NCI-H345 treated with DMSO at 0.1 percent for 48 hours (cell line): ENCODE results near the gene THADA.
"Not testable (repeated sequence)": the region's sequence is repeated elsewhere in the genome, so short reads cannot be mapped to it uniquely, and the experiment has no call there.

Experiments used
- DNase-seq: peaks from one replicate; lab custom pipeline; 2025; ENCODE audit not compliant: unreplicated experiment; lab: John Stamatoyannopoulos, UW

Gene THADA

DNA sequence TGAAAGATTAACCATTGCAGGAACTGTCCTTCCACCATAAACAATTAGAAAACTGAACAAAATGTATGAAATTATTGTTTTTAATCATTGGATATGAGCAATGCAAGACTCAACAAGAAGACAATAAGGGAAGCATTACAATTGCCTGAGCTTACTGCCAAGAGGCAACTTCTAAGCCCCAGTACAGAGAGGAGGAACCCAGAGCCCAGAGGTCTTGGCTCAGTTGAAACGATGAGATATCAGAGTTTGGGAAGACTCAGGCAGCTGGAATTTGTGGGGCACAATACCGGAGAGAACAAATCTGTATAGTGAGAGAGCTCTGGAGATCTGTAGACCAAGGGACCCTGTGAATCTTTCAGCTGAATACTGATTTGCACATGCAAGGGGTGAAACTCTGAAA, 288.8 kb downstream of the THADA start:
- no peak for DNase-seq

DNA sequence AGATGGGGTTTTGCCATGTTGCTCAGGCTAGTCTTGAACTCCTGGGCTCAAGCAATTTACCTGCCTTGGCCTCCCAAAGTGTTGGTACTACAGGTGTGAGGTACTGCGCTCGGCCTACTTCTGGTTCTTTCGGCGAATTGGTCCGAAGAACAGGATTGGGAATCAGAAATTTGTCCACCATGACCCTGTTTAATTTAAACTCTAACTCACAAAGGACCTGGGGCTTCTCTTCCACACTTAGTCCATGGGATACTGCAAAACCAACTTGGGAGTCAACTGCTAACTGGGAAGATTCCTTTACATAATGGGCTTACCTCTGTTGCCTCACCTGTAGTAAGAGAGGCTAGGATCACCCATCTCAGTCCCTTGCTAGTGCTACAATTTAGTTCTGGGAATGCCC, 289.6 kb downstream of the THADA start:
- DNase-seq, result no peak

DNA sequence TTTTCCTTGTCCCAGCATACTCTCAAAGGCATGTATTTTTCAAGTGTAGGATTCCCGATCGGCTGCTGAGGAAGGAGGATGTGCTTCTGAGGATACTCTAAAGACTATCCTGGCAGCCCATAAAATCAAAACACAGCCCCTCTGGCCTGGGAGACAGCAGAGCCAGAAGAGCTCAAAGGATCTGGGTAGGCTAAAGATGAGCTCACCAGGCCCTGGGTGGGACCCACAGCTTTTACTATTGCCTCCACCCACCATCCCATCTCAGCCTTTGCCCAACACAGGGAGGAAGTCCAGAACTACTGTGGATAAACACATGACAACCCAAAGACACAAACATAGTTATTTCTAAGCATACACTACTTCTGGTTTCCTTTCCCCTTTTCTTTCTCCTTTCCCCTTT, 290.3 kb downstream of the THADA start:
- no peak for DNase-seq

DNA sequence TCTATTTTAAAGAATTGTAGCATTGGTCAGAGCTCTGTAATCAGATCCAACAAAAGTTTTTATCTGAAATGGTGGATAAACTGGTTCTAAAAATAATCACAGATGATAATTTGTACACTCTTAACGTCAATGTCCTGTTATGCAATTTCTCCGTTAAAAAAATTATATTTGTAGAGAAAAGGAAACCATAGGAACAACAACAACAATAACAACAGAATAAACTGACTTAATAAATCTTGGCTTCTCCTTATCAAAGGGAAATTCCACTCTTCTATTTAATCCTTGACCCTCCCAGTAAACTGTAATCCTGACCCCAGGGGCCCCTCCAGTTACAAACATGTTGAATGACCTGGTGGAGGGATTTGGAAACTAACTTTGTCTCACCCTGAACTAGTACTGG, 290.8 kb downstream of the THADA start:
- no peak for DNase-seq

DNA sequence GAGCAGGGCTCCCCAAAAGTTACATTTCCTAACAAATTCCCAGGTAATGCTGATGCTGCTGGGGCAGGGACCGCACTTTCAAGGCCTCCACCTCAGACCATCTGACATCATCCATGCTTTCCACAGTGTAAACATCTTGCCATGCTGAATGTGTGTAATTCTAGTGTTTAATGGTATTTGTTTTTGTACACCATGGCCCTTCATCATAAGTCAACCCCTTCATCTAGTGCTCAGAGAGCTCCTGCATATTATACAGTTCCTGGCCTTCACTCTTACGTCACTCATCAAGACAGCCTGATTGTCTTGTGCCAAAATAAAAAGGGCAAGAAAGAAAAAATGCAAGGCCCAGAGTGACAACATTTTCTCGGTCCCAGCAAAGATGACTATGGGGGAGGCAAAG, 291.9 kb downstream of the THADA start:
- no peak for DNase-seq

GRCh38 chr2:43302961-43303494, 292.8 kb downstream of the THADA start:
- DNase-seq, result no peak

- DNase-seq, result no peak
Observed at GRCh38 chr2:43302182-43302960, 293.5 kb downstream of the THADA start.

GRCh38 chr2:43300781-43301583, 294.9 kb downstream of the THADA start:
- no peak for DNase-seq

GRCh38 chr2:43300222-43300621, 295.6 kb downstream of the THADA start:
- no peak for DNase-seq

GRCh38 chr2:43298500-43298899, 297.3 kb downstream of the THADA start:
- DNase-seq, result no peak

DNA sequence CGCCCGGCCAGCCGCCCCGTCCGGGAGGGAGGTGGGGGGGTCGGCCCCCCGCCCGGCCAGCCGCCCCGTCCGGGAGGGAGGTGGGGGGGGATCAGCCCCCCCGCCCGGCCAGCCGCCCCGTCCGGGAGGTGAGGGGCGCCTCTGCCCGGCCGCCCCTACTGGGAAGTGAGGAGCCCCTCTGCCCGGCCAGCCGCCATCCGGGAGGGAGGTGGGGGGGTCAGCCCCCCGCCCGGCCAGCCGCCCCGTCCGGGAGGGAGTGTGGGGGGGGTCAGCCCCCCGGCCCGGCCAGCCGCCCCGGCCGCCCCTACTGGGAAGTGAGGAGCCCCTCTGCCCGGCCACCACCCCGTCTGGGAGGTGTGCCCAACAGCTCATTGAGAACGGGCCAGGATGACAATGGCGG, 298.1 kb downstream of the THADA start:
- not testable (repeated sequence) for DNase-seq

DNA sequence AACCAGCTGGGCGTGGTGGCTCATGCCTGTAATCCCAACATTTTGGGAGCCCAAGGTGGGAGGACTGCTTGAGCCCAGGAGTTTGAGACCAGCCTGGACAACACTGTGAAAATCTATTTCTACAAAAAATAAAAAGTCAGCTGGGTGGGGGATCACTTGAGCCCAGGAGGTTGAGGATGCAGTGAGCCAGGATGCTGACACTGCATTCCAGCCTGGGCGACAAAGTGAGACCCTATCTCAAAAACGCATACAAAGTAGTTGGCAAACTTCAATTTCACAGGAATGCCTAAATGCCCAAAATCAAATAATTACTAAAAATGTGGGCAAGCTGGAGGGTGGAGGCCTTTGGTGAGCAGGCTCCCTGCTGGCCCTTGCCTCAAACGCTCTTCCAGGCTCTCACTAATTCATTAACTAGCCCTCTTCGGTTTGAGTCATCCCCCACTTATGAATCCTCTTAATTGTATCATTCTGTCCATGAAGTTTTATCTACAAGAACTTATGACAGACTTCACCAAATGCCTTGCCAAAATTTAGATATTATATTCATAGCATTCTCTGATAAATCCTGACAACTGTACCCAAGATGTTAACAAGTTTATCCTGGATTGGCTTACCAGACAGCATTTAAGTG, 300.8 kb downstream of the THADA start:
- no peak for DNase-seq

DNA sequence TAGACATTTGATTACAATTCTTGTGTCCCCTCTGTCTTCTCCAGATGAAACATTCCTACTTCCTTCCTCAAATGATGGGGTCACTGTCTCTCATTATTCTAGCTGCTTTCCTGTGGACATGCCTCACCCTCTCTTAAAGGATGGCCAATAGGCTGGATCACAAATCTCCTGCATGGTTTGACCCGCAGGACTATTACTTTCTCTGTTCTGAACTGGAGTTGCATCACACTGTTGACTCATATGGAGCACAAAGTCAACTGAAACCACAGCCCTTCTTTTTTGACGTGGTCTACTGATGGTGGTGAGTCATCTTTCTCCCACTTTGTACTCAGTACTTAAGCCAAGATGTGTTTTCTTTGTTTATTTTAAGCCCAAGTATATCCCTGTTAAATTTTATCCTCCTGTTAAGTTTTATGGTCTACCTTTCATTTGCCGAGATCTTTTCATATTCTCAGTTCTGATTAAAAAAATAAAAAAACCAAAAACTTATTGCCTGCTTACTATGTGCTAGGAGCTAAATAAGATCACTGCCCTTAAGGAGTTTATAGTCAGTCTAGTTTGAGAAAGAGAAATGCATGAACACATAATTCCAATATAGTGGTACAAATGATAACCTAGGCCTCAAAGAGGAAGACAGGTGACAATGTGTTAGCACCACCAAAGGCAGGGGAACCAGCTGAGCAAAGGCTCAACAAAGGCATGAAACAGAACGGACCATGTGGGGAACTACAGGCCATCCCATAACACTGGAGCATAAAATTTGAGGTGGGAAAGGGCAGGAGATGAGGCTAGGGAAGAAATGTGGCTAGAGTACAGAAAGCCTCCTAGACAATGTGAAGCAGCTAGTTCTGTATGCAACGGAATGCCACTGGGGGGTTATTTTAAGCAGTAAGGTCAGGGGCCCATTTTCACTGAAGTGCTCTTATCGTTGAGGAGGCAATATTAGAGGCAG, 301.8 kb downstream of the THADA start:
- no peak for DNase-seq

DNA sequence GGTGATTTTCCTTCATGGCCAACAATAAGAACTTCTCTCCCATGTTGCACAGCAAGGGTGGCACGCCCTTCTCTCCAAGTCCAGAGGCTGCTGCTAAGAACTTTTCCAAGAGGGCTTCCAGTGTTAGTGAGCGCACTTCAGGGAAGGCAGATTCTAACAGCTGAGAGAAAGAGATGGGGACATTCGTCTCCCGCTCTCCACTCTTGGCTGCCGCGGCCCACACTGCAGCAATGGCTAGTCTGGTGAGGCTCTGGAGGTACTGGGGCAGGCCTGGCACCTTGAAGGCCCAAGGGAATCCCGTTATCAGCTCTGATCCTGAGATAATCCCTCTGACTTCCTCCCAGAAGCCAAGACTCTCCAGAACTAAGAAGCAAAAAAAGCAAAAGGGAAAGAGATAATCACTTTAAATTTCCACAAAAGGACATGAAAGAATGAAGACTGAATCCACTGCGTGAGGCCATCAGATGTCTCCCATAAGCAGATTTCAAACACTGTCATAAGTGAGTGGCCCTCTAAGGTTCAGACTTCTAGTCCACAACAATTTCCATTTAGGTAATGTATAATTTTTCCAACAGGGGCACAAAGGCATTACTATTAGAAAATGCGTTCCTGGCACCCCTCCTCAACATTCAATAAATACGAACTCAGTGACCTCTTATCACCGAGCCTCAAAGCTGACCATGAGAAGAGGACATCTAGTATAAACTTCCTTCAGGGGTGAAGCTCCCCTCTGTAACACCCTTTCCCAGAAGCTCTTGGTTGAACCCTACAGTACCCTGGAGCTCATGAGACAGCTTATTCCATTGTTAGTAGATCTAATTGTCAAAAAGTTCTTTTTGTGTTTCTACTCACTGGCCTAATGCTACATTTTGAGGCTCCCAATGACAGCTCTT, 302.7 kb downstream of the THADA start:
- DNase-seq, result no peak

DNA sequence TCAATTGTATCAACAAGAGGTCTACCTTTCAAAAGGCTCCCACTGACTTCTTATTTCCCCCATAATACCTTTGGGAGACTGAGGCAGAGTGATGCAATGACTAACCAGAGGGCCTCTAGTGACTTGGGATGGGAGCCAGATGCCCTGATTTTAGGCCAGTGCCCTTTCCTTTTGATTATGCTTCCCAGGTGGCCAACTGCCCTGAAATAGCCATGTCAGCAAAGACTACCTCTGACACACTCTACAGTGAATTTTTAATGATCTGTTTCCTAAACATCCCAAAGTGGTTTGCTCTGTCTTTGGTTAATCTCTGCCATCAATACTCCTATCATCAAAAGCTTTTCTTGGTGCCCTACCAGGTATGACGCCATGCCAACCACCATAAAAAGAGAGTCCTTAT, 303.5 kb downstream of the THADA start:
- no peak for DNase-seq

- DNase-seq, result no peak
Observed at GRCh38 chr2:43289331-43289730, 306.5 kb downstream of the THADA start.

DNA sequence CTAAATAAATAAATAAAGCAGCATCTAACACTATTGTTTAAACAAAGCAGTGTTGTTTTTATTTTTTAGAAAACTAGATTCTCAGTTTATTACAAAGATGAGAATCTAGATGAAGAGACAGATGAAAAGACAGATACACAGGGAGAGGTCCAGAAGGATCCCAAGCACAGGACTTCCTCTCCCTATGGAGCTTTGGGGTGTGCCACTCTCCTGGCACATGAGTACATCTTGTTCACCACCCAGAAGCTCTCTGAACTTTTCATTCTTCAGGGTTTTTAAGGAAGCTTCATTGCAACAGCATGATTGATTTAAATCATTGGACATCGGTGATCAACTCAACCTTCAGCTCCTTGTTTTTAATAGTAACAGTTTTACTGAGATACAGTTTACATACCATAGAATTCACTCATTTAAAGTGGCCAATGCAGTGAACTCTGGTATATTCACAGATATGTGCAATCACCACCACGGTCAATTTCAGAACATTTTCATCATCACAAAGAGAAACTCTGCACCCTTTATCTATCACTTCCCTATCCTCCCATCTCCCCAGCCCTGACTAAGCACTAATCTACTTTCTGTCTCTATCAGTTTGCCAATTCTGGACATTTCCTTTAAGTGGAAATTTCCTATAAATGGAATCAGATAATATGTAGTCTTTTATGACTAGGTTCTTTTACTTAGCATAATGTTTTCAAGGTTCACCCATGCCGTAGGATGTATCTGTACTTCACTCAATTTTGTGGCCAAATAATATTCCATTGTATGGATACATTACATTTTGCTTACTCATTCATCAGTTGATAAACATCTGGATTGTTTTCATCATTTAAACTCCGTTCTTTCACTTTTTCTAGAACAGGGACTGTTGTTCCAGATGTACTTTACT, 307.2 kb downstream of the THADA start:
- no peak for DNase-seq

DNA sequence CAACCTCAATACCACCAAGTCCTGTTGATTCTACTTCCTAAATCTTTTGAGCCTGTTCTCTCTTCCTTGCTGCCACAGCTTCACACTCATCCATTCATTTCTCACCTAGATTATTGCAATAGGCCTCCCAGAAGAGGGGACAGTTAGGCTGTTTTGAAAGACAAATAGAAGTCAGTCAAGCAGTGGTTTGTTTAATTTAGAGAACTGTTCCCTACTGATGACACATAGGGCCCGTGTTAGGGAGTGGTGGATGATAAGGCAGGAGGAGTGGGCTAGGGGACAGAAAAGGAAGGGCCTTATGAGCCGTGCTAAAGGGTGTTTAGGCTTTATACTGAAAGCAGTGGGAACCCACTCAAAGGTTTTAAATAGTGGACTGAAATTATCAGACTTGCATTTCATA, 309.9 kb downstream of the THADA start:
- DNase-seq, result no peak

GRCh38 chr2:43284967-43285366, 310.9 kb downstream of the THADA start:
- no peak for DNase-seq
